Measurements from ENCODE around the gene OR10H5.
"Not testable (repeated sequence)": the region's sequence is repeated elsewhere in the genome, so short reads cannot be mapped to it uniquely, and the experiment has no call there.

OR10H5 gene

GRCh38 chr19:15812060-15812722 lies 24.7 kb downstream of the OR10H5 start:
- DNase-seq, result peak; percentile 78

- DNase-seq, result peak; percentile 28
Measured at GRCh38 chr19:15813916-15814315, 26.5 kb downstream of the OR10H5 start.

- no peak for DNase-seq
Measured at GRCh38 chr19:15815306-15815705, 27.8 kb downstream of the OR10H5 start, which contains the start of gene OR10H1. Gene OR10H1, minus strand, starts transcription at chr19:15815664. Its CDS starts 7,627 bp downstream, at chr19:15808037.

GRCh38 chr19:15820646-15821045 lies 33.2 kb downstream of the OR10H5 start:
- no peak for DNase-seq

- no peak for DNase-seq
Measured at GRCh38 chr19:15825753-15826152, 38.3 kb downstream of the OR10H5 start.

GRCh38 chr19:15828121-15828610 lies 40.7 kb downstream of the OR10H5 start:
- DNase-seq, result no peak

- peak; percentile 92 for DNase-seq
Measured at GRCh38 chr19:15828611-15829305, 41.3 kb downstream of the OR10H5 start.

- no peak for DNase-seq
Measured at GRCh38 chr19:15829306-15829698, 41.8 kb downstream of the OR10H5 start.

- no peak for DNase-seq
Measured at GRCh38 chr19:15829786-15830185, 42.3 kb downstream of the OR10H5 start.

GRCh38 chr19:15831626-15832025 lies 44.2 kb downstream of the OR10H5 start:
- DNase-seq, result no peak

GRCh38 chr19:15834232-15834631 lies 46.8 kb downstream of the OR10H5 start:
- peak; percentile 56 for DNase-seq

GRCh38 chr19:15835565-15836329 lies 48.3 kb downstream of the OR10H5 start:
- DNase-seq, result peak; percentile 82

- peak; percentile 99 for DNase-seq
Measured at GRCh38 chr19:15836330-15837220, 49.1 kb downstream of the OR10H5 start.

GRCh38 chr19:15837221-15837731 lies 49.8 kb downstream of the OR10H5 start:
- no peak for DNase-seq

- DNase-seq, result no peak
Measured at GRCh38 chr19:15838351-15838750, 50.9 kb downstream of the OR10H5 start.

GRCh38 chr19:15839888-15840287 lies 52.4 kb downstream of the OR10H5 start:
- not testable (repeated sequence) for DNase-seq

- no peak for DNase-seq
Measured at GRCh38 chr19:15840833-15841232, 53.4 kb downstream of the OR10H5 start.

GRCh38 chr19:15841875-15842569 lies 54.6 kb downstream of the OR10H5 start:
- DNase-seq, result peak; percentile 34

- peak; percentile 53 for DNase-seq
Measured at GRCh38 chr19:15843203-15843893, 55.9 kb downstream of the OR10H5 start.

- not testable (repeated sequence) for DNase-seq
Measured at GRCh38 chr19:15843894-15844222, 56.4 kb downstream of the OR10H5 start.

GRCh38 chr19:15846923-15847322 lies 59.5 kb downstream of the OR10H5 start:
- no peak for DNase-seq
